ENCODE results near the gene ZNF141. TPM values are rescaled to one million over a fixed set of nuclear protein-coding genes. Genes with fewer than 3 reads are reported as not detected.

The ZNF141 gene
- total and polyA plus RNA-seq, 2 of the 8 experiments (the other 6 are each of a cell fraction or from before 2014, with no cell fraction given) = 8.5 to 50.8 TPM

GRCh38 chr4:335515-335914, 2.1 kb upstream of the ZNF141 start:
- Histone ChIP-seq H3K4me3 (ENCODE audit: extremely low read depth in 1 of 4, insufficient read depth in 2 of 4, low read depth in 3 of 4, low read length in 4 of 4) (no peak overlapping the region), H3K27me3 (replicated peaks in 1 of 4; ENCODE audit: control insufficient read depth in 3 of 4, extremely low read depth in 1 of 4, insufficient read depth in 3 of 4, low read length in 3 of 4) (peaks cover 0 to 11% (median 6%) of the 10 kb centered on the region in 4 experiments; a peak in 5 of 7 replicates), H3K36me3 (ENCODE audit: control insufficient read depth in 2 of 4, insufficient read depth in 4 of 4, low read length in 3 of 4) (no peaks in the 10 kb centered on the region), H2AK5ac (ENCODE audit: low read depth, low read length) (no peak overlapping the region), H2BK12ac (ENCODE audit: low read depth, low read length) (no peak overlapping the region), H2AFZ (ENCODE audit: low read length) (no peak overlapping the region), H3K4me2 (ENCODE audit: insufficient read depth in 1 of 2, low read depth in 2 of 2, low read length in 2 of 2) (peak overlapping the region in 1 of 2 experiments; percentile 81; a peak in 1 of 4 replicates), H2BK120ac (replicated peaks; ENCODE audit: low read depth, low read length) (no peak overlapping the region), H3K56ac (replicated peaks; ENCODE audit: insufficient read length, low read depth, low read length) (no peak overlapping the region), H3K27ac (ENCODE audit: low read depth, low read length) (no peak overlapping the region), H2BK15ac (ENCODE audit: low read length) (no peak overlapping the region), H3K79me1 (ENCODE audit: low read depth, low read length) (peaks cover 16% of the 10 kb centered on the region), H4K91ac (replicated peaks; ENCODE audit: insufficient read length, low read length) (no peak overlapping the region), H2BK20ac (ENCODE audit: low read length) (no peak overlapping the region), H2BK5ac (ENCODE audit: low read depth, low read length) (no peak overlapping the region), H3K79me2 (ENCODE audit: control insufficient read depth in 1 of 2, insufficient read depth in 2 of 2, low read length in 2 of 2) (peaks cover 10 to 28% of the 10 kb centered on the region in 2 experiments), H3K4ac (replicated peaks; ENCODE audit: insufficient read length, low read depth, low read length) (no peak overlapping the region), H3K18ac (ENCODE audit: extremely low read depth, low read length) (no peak overlapping the region), H3K14ac (ENCODE audit: insufficient read length) (no peak overlapping the region), H4K8ac (ENCODE audit: extremely low read depth, insufficient read depth, low read length) (no peak overlapping the region), H3K23ac (ENCODE audit: insufficient read length) (no peak overlapping the region), H3K9ac (replicated peaks in 1 of 4; ENCODE audit: extremely low read depth in 1 of 4, low read depth in 3 of 4, low read length in 3 of 4) (no peak overlapping the region), H3K9me3 (ENCODE audit: insufficient read depth in 2 of 2, low read depth in 1 of 2, low read length in 1 of 2) (no peaks in the 10 kb centered on the region; a peak in 1 of 4 replicates), H3K4me1 (replicated peaks in 1 of 4; ENCODE audit: control insufficient read depth in 3 of 4, insufficient read depth in 4 of 4, low read length in 3 of 4) (peaks cover 2 to 11% (median 4%) of the 10 kb centered on the region in 4 experiments; a peak in 6 of 7 replicates), H4K20me1 (replicated peaks in 1 of 2; ENCODE audit: control insufficient read depth in 1 of 2, insufficient read depth in 2 of 2, low read length in 2 of 2) (peaks cover 0 to 12% of the 10 kb centered on the region in 2 experiments), H3K23me2 (ENCODE audit: low read depth, low read length) (peaks cover 13% of the 10 kb centered on the region), H4K5ac (ENCODE audit: insufficient read length, low read depth, low read length) (no peak overlapping the region)
- FAIRE-seq (no peak), DNase-seq (ENCODE audit: low read depth in 1 of 2, low spot score in 2 of 2) (no peak)
- 72% methylated on average over 2 of the region's 2 CpGs; no CpG with 5 or more reads in 1 of the 2 experiments for WGBS, 2 experiments (ENCODE audit: extremely low coverage in 1 of 2, insufficient coverage in 1 of 2, insufficient read length in 1 of 2, insufficient replicate concordance in 2 of 2, low coverage in 1 of 2, low lambda C conversion rate in 2 of 2, missing lambda C conversion rate in 1 of 2)
- ChIA-PET POLR2A (ENCODE audit: partially characterized antibody) (no interaction called here), CTCF (ENCODE audit: partially characterized antibody) (no interaction called here)
- TF ChIP-seq SUZ12 (IDR thresholded peaks at IDR 0.05; ENCODE audit: low read length) (no peak), CBX5 (IDR thresholded peaks at IDR 0.05; ENCODE audit: low read depth, low read length) (no peak), RAD21 (IDR thresholded peaks at IDR 0.05 in 1 of 2, conservative IDR thresholded peaks at IDR 0.05 in 1 of 2; ENCODE audit: low read depth in 2 of 2, low read length in 2 of 2) (no peak), POU5F1 (IDR thresholded peaks at IDR 0.05; ENCODE audit: low read depth, low read length) (no peak), TAF1 (IDR thresholded peaks at IDR 0.05; ENCODE audit: low read depth, low read length) (no peak), CBX8 (IDR thresholded peaks at IDR 0.05; ENCODE audit: borderline replicate concordance, low read depth, low read length) (no peak), BCL11A (IDR thresholded peaks at IDR 0.05; ENCODE audit: low read depth in 2 of 2, low read length in 2 of 2) (no peak), MAFK (IDR thresholded peaks at IDR 0.05; ENCODE audit: low read depth, low read length) (no peak), CTBP2 (IDR thresholded peaks at IDR 0.05; ENCODE audit: borderline replicate concordance, insufficient read depth, insufficient read length, low read length) (no peak), CTCF (IDR thresholded peaks at IDR 0.05; ENCODE audit: control extremely low read depth in 1 of 3, insufficient read depth in 1 of 3, low read depth in 1 of 3, low read length in 3 of 3) (no peak), SIRT6 (IDR thresholded peaks at IDR 0.05; ENCODE audit: low read length) (no peak)

Measured in H1 (cell line).